MM.1S (cell line): Measurements from ENCODE around the gene HGS.

ENCODE experiments used
- DNase-seq: peaks from one replicate; pipeline ENCODE4 v3.0.0-alpha.2; 2015
- H2AFZ ChIP-seq: fragments of 300-600 bp; sonication (generic); 2 replicates; pipeline ENCODE4 v1.6.0; 2016; ENCODE audit warnings: antibody characterized with exemption, low read length
- H3F3A ChIP-seq: fragments of 300-600 bp; sonication (generic); 2 replicates; pipeline ENCODE4 v1.6.1; 2016; ENCODE audit warnings: mild to moderate bottlenecking, antibody characterized with exemption, low read length, moderate library complexity, mixed read lengths; ENCODE audit not compliant: insufficient read depth
- H3K27ac ChIP-seq: fragments of 300-600 bp; sonication (generic); 2 replicates; pipeline ENCODE4 v1.5.1; 2016; ENCODE audit warnings: mild to moderate bottlenecking, low read length
- H3K27me3 ChIP-seq: fragments of 300-600 bp; sonication (generic); replicated peaks from 2 replicates; pipeline ENCODE4 v1.6.0; 2016; ENCODE audit warnings: low read length; ENCODE audit not compliant: insufficient read depth
- H3K36me3 ChIP-seq: fragments of 300-600 bp; sonication (generic); replicated peaks from 2 replicates; pipeline ENCODE4 v1.6.1; 2016; ENCODE audit warnings: mild to moderate bottlenecking, low read length, mixed read lengths; ENCODE audit not compliant: insufficient read depth
- H3K4me1 ChIP-seq: fragments of 300-600 bp; sonication (generic); 2 replicates; pipeline ENCODE4 v1.6.1; 2016; ENCODE audit warnings: low read length, mixed read lengths
- H3K4me2 ChIP-seq: fragments of 300-600 bp; sonication (generic); 2 replicates; pipeline ENCODE4 v1.6.0; 2016; ENCODE audit warnings: low read depth, low read length
- H3K4me3 ChIP-seq: fragments of 300-600 bp; sonication (generic); 2 replicates; pipeline ENCODE4 v1.5.1; 2016; ENCODE audit warnings: low read length, mixed read lengths
- H3K79me2 ChIP-seq: fragments of 300-600 bp; sonication (generic); 2 replicates; pipeline ENCODE4 v1.6.1; 2016; ENCODE audit warnings: mixed run types, low read length, mixed read lengths
- H3K9ac ChIP-seq: fragments of 300-600 bp; sonication (generic); 2 replicates; pipeline ENCODE4 v1.6.1; 2016; ENCODE audit warnings: low read length, mixed read lengths
- H3K9me2 ChIP-seq: fragments of 300-600 bp; sonication (generic); replicated peaks from 2 replicates; pipeline ENCODE4 v1.6.1; 2016; ENCODE audit warnings: mild to moderate bottlenecking, low read length, mixed read lengths; ENCODE audit not compliant: insufficient read depth
- H3K9me3 ChIP-seq: fragments of 300-600 bp; sonication (generic); replicated peaks from 2 replicates; pipeline ENCODE4 v1.6.1; 2016; ENCODE audit warnings: mild to moderate bottlenecking, low read length, mixed read lengths; ENCODE audit not compliant: insufficient read depth
- H4K20me1 ChIP-seq: fragments of 300-600 bp; sonication (generic); 2 replicates; pipeline ENCODE4 v1.6.1; 2016; ENCODE audit warnings: mild to moderate bottlenecking, low read length, moderate library complexity, mixed read lengths; ENCODE audit not compliant: insufficient read depth
- EZH2 ChIP-seq: fragments of 300-600 bp; sonication (generic); optimal IDR thresholded peaks from 2 replicates; pipeline ENCODE3; 2017; ENCODE audit warnings: low read depth, mild to moderate bottlenecking, antibody characterized with exemption, low read length, mixed read lengths
- EZH2phosphoT487 ChIP-seq: fragments of 300-600 bp; sonication (generic); IDR thresholded peaks from 2 replicates; pipeline ENCODE4 v1.6.1; 2018; ENCODE audit warnings: antibody characterized with exemption, low read length
- TF ChIP-seq, protein P1 (sequence below): fragments of 300-600 bp; sonication (generic); IDR thresholded peaks from 2 replicates; pipeline ENCODE4 v1.5.1; 2016; ENCODE audit warnings: antibody characterized with exemption, low read length, mixed read lengths

The HGS gene

DNA sequence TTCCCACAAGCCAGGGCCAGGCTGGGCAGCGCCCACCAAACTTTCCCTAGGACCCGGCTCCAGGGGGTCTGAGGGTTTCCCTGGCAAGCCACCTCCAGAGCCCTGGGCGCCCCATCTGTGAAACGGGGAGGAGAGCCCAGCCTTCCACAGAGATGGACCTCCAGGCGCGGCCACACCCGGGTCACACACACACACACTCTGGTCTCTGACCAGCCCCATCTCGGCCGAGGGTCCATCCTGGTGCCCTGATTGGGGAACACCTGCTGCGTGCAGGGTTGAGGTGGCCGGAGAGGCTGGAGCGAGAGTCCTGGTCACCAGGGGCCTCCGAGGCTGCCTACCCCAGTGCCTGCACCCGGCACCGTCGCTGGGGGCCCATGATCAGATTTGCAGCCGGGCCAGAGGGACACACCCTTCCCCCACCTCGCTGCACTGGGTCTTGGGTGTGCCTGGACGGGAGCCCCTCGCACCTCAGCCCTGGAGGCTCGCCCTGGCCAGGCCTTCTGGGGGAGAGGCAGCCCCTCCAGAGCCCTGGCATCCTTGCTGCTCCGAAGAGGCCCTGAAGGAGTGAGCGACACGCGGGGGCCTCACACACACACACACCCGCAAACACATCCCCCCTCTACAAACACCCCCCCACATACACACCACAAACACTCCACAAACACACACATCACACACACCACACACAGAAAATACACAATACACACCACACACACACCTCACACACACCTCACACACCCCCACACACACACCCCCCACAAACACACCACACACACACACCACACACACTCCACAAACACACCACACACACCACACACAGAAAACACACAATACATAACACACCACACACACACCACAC lies 58.0 kb downstream of the HGS start:
- Histone ChIP-seq H3K4me1 (no peaks in the 10 kb centered on the region), H3K4me3 (no peak overlapping the region), H2AFZ (no peak overlapping the region), H3K79me2 (no peaks in the 10 kb centered on the region), H3K27ac (no peak overlapping the region), H3K4me2 (no peak overlapping the region), H3K36me3 (no peaks in the 10 kb centered on the region), H3K27me3 (peaks cover 23% of the 10 kb centered on the region), H3K9me3 (no peaks in the 10 kb centered on the region), H4K20me1 (no peaks in the 10 kb centered on the region), H3K9ac (no peak overlapping the region), H3K9me2 (no peaks in the 10 kb centered on the region), H3F3A (no peaks in the 10 kb centered on the region)
- no peak for TF ChIP-seq EZH2phosphoT487
- no peak for TF ChIP-seq EZH2
- TF ChIP-seq, protein P1, sequence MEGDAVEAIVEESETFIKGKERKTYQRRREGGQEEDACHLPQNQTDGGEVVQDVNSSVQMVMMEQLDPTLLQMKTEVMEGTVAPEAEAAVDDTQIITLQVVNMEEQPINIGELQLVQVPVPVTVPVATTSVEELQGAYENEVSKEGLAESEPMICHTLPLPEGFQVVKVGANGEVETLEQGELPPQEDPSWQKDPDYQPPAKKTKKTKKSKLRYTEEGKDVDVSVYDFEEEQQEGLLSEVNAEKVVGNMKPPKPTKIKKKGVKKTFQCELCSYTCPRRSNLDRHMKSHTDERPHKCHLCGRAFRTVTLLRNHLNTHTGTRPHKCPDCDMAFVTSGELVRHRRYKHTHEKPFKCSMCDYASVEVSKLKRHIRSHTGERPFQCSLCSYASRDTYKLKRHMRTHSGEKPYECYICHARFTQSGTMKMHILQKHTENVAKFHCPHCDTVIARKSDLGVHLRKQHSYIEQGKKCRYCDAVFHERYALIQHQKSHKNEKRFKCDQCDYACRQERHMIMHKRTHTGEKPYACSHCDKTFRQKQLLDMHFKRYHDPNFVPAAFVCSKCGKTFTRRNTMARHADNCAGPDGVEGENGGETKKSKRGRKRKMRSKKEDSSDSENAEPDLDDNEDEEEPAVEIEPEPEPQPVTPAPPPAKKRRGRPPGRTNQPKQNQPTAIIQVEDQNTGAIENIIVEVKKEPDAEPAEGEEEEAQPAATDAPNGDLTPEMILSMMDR = no peak
- DNase-seq = no peak
